ENCODE data around the gene MKKS. TPM values are rescaled to one million over a fixed set of nuclear protein-coding genes. Genes with fewer than 3 reads are reported as not detected.

MKKS gene
- total and polyA plus RNA-seq, 9 of the 15 experiments (the other 6 are each of a cell fraction or from before 2014, with no cell fraction given), result 6.8 to 26.8 (median 12.0) TPM

GRCh38 chr20:10433623-10434466 lies at the start of gene MKKS (continued):
- peak; percentile 82 for TF ChIP-seq MGA (IDR thresholded peaks at IDR 0.05)
- peak; percentile 54 for TF ChIP-seq SUPT5H (IDR thresholded peaks at IDR 0.05)
- TF ChIP-seq TAF9B (IDR thresholded peaks at IDR 0.05; ENCODE audit: partially characterized antibody), result peak; percentile 19
- TF ChIP-seq, protein P1, sequence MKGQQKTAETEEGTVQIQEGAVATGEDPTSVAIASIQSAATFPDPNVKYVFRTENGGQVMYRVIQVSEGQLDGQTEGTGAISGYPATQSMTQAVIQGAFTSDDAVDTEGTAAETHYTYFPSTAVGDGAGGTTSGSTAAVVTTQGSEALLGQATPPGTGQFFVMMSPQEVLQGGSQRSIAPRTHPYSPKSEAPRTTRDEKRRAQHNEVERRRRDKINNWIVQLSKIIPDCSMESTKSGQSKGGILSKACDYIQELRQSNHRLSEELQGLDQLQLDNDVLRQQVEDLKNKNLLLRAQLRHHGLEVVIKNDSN (CRISPR knock-in tag; IDR thresholded peaks at IDR 0.05), result 0 out of 2 replicates have a peak, but pooled peaks have one; percentile 18
- TF ChIP-seq ZNF639 (CRISPR knock-in tag; conservative IDR thresholded peaks at IDR 0.05 in 1 of 2, IDR thresholded peaks at IDR 0.05 in 1 of 2), result 0 out of 4 replicates have a peak, but pooled peaks of 1 of the 2 experiments have one; percentile 36
- TF ChIP-seq, protein P2, sequence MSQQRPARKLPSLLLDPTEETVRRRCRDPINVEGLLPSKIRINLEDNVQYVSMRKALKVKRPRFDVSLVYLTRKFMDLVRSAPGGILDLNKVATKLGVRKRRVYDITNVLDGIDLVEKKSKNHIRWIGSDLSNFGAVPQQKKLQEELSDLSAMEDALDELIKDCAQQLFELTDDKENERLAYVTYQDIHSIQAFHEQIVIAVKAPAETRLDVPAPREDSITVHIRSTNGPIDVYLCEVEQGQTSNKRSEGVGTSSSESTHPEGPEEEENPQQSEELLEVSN (IDR thresholded peaks at IDR 0.05; ENCODE audit: borderline replicate concordance in 1 of 2, extremely low read depth in 1 of 2, insufficient read depth in 1 of 2, insufficient read length in 1 of 2, low read depth in 1 of 2, low read length in 1 of 2, poor library complexity in 1 of 2, severe bottlenecking in 1 of 2), result peak; percentile 80 to 95
- TF ChIP-seq GABPB2 (CRISPR knock-in tag; conservative IDR thresholded peaks at IDR 0.05), result no peak
- TF ChIP-seq HMG20A (CRISPR knock-in tag; conservative IDR thresholded peaks at IDR 0.05), result no peak
- peak; percentile 51 for TF ChIP-seq TAF1 (IDR thresholded peaks at IDR 0.05; ENCODE audit: control insufficient read depth, extremely low read depth, insufficient read depth, low read length, severe bottlenecking)
- no peak for TF ChIP-seq NBN (IDR thresholded peaks at IDR 0.05; ENCODE audit: low read depth)
